HG03135 (cell line): ENCODE measurements around the gene CTSW.

Experiments used
- ATAC-seq: cut with Tn5 transposase; IDR thresholded peaks from one replicate; pipeline ENCODE4 v1.9.1; 2021; ENCODE audit warnings: mild to moderate bottlenecking, moderate library complexity; ENCODE audit not compliant: unreplicated experiment

The CTSW gene

GRCh38 chr11:65919573-65920371 is 40.1 kb downstream of the CTSW start:
- peak; percentile 42 for ATAC-seq

GRCh38 chr11:65920372-65920802 is 40.8 kb downstream of the CTSW start:
- no peak for ATAC-seq

- ATAC-seq: no peak
Observed at GRCh38 chr11:65921033-65921555, 41.5 kb downstream of the CTSW start.

- ATAC-seq: no peak
Observed at GRCh38 chr11:65921876-65922275, 42.2 kb downstream of the CTSW start.

- ATAC-seq: no peak
Observed at GRCh38 chr11:65922565-65922964, 42.9 kb downstream of the CTSW start.

- no peak for ATAC-seq
Observed at GRCh38 chr11:65925397-65925796, 45.8 kb downstream of the CTSW start.

- ATAC-seq: peak; percentile 78
Observed at GRCh38 chr11:65927904-65928397, 48.3 kb downstream of the CTSW start.

GRCh38 chr11:65928667-65929066 is 49.0 kb downstream of the CTSW start:
- ATAC-seq: no peak

GRCh38 chr11:65931773-65932557 is 52.3 kb downstream of the CTSW start:
- no peak for ATAC-seq

GRCh38 chr11:65932558-65932919 is 52.9 kb downstream of the CTSW start:
- no peak for ATAC-seq
